NCI-H187 treated with DMSO at 0.1 percent for 48 hours (cell line): ENCODE data around the gene TMEM33.
"Not testable (repeated sequence)": the region's sequence is repeated elsewhere in the genome, so short reads cannot be mapped to it uniquely, and the experiment has no call there.

ENCODE experiments used
- DNase-seq: peaks from one replicate; lab custom pipeline; 2025; lab: John Stamatoyannopoulos, UW

TMEM33 gene, protein sequence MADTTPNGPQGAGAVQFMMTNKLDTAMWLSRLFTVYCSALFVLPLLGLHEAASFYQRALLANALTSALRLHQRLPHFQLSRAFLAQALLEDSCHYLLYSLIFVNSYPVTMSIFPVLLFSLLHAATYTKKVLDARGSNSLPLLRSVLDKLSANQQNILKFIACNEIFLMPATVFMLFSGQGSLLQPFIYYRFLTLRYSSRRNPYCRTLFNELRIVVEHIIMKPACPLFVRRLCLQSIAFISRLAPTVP

DNA sequence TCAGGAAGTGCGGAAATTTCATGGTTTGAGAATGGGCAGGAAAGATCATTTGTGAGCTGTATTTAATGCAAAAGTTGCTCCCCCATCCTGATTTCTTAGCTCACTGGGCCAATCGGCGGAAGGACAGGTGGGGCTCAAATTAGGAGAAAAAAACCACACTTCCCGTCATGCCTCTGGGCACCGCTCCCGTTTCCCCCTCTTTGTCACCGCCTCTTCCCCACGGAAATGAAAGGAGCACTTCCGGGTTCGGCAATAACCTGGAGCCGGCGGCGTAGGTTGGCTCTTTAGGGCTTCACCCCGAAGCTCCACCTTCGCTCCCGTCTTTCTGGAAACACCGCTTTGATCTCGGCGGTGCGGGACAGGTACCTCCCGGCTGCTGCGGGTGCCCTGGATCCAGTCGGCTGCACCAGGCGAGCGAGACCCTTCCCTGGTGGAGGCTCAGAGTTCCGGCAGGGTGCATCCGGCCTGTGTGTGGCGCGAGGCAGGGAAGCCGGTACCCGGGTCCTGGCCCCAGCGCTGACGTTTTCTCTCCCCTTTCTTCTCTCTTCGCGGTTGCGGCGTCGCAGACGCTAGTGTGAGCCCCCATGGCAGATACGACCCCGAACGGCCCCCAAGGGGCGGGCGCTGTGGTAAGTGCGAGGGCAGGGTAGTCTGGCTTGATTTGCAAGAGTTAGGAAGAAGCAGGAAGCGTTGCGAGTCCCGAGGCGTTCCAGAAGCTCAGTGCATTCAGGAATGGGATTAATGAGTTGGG lies at the start of gene TMEM33:
TMEM33 (plus strand) TSS at position 529 of the 751 bp plus-strand sequence; CDS start at position 585, 56 bp downstream.
- peak; percentile 80 for DNase-seq

DNA sequence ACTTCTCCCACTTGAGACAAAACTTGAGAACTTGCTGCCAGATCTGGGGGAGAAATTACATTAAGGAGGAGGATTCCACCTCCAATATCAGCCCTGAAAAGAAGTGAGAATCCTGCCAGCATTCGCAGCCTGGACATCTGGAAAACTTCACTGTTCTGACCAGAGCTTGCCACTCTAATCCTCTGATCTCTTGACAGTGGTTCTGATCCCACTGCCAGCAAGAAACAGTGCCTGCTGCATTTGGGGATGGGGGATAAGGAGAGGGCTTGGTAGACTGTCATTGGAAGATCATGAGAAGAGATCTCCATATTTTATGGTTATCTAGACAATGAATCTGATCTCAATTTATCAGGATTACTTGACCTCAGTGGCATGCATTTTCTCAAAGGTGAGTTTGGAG lies 49.8 kb upstream of the TMEM33 start:
- DNase-seq, result no peak

DNA sequence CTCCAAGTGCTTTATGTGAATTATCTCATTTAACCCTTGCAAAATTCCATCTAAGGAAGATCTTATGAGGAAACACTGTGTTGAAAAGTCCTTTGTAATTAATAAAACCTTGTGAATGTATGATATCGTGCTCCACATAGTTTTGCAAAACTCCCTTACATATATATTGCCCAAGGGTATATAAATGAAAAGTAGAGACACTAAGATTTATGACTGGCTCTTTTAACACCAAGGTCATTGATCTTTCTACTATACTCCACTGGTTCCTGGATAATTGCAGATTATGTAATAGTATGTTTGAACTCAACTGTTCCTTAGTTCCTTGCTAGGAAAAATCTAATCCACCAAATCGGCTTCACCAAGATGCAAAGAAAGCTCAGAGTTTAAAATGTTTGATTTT lies 48.0 kb upstream of the TMEM33 start:
- no peak for DNase-seq

DNA sequence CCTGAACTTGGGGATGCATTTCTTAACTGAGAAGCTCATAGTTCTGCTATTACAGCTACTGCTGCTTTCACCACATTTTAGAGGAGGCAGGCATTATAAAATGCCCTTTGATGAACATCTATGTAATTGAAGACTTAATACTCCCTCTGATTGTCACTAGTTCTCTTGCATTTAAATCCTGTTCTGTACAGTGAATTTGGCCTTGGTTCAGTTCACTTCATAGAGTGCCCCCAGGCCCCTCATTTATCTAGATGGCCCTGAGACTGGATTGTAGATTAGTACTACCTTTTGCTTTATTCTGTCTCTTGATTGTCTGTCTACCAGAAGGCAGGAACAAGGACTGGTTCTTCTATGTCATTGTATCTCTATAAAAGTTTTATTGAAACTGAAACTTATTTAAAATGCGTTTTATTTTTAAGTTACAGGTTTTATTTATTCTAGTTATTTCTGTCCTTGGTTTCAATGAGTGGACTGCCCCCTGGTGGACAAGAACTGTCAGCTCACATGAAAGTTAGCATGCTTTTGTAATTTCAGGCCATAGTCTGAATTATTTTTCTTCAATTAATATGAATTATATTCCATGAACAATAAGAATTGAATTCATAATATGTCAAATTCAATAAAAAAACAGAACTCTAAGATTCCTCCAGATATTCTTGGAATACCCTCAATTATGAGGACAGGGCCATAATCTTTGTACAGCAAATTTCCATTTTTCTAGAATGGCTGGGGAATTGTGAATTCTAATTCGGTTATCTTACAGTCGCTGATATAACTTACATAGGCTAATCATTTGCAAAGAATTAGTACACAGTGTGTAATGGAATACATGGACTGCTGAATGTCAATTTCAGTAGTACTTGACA lies 47.2 kb upstream of the TMEM33 start:
- peak; percentile 6 for DNase-seq

DNA sequence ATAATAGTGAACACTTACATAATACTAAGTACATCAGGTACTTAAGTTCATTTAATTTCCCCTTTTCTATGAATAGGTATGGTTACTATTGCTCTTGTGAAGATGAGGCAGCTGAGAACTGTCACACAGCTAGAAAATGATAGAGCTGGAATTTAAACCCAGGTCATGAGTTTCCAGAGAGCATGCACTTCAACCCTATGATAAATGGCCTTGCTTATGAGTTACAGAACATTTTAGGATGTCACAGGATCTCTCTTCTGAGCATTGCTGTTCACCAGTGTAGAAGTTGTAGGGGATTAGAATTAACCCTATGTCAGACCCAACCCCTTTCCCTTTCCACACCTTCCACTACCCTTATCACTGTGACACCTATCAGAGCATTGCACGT lies 46.5 kb upstream of the TMEM33 start:
- no peak for DNase-seq

DNA sequence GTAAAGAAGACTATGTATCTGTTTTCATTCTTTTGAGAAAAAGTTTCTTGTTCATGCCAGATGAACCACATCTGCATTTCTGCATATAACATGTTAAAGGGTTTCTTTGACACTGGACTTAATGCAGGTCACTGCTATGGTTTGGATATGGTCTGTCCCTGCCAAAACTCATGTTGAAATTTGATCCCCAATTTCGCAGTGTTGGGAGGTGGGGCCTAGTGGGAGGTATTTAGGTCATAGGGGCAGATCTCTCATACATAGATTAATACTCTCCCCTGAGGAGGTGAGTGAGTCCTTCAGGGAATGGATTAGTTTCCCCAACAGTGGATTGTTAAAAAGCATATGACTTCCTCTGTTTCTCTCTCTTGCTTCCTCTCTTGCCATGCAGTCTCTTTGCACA lies 45.9 kb upstream of the TMEM33 start:
- no peak for DNase-seq

DNA sequence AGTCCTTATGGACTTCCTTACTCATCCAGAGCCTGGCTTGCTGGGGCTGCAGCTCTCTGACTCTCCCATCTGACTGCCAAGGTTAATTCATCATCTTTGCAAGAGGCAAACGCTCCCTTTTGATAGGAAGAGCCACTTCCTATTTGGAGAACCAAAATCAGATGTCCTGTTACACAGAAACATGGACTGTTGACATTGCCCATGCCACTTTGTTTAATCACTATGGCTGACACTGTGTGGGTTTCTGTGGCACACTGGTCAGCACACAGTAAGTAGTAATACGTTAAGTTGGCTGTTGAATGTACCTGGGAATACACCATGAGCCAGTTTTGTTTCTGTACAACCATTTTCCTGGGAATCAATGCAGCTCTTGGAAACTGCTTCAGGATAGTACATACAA lies 45.1 kb upstream of the TMEM33 start:
- DNase-seq, result no peak

DNA sequence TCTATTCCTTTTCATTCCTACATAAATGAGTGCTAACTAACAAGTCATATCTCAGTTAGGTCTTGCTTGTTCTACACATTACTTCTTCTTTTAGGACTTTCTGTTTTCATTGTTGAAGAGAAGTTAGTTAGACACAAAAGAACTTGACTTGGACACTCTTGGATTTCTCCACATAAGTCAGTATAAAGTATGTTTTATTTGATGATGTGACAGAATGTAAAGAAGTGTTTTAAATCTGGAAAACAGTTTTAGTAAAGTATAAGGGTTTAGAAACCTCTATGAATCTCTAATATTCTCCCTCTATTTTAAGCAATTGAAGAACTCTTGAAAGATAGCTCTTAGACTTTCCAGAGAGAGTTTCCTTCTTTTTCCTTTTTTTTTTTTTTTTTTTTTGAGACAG lies 38.6 kb upstream of the TMEM33 start:
- no peak for DNase-seq

DNA sequence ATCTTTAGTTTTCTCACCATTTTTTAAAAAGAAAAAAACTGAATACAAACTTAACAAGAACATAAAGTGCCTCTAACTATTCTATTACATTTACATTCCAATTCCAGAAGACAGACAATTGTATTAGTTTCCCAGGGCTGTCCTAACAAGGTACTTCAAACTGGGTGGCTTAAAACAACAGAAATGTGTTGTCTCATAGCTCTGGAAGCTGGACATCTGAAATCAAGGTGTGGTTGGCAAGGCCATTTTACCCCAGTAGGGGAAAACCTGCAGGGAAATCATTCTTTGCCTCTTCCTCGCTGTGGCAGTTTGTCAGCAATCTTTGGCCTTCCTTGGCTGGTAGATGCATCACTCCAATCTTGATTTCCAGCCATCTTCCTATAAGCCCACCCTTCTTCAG lies 37.5 kb upstream of the TMEM33 start:
- DNase-seq, result no peak

DNA sequence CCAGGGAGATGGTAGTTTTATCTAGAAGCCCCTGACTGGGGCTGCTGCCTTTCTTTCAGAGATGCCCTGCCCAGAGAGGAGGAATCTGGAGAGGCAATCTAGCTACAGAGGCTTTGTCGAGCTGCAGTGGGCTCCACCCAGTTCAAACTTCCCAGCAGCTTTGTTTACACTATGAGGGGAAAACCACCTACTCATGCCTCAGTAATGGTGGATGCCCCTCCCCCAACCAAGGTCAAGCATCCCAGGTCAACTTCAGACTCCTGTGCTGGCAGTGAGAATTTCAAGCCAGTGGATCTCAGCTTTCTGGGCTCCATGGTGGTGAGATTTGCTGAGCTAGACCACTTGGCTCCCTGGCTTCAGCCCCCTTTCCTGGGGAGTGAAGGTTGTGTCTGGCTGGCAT lies 26.1 kb upstream of the TMEM33 start:
- DNase-seq, result not testable (repeated sequence)

DNA sequence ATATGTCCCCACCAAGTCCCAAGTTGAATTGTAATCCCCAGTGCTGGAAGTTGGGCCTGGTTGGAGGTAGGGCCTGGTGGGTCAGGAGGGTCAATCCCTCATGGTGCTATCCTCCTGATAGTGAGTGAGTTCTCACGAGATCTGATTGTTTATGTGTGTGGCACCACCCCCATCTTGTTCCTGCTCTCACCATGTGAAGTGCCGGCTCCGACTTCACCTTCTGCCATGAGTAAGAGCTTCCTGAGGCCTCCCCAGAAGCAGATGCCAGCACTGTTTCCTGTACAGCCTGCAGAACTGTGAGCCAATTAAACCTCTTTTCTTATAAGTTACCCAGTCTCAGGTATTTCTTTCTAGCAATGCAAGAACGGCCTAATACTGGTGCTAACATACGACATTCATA lies 22.7 kb upstream of the TMEM33 start:
- DNase-seq, result no peak

DNA sequence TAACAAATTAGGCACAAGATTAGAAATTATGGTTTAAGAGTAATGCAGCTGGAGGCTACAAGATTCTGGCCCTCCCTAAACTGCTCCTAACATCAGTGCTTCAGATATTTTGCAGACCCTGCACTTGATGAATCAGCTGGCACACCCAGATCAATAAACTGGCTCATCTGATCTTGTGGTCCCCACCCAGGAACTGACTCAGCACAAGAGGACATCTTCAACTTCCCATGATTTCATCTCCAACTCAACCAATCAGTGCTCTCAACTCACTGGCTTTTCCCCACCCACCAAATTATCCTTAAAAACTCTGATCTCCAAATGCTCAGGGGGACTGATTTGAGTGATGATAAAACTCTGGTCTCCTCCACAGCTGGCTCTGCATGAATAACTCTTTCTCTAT lies 21.7 kb upstream of the TMEM33 start:
- no peak for DNase-seq

DNA sequence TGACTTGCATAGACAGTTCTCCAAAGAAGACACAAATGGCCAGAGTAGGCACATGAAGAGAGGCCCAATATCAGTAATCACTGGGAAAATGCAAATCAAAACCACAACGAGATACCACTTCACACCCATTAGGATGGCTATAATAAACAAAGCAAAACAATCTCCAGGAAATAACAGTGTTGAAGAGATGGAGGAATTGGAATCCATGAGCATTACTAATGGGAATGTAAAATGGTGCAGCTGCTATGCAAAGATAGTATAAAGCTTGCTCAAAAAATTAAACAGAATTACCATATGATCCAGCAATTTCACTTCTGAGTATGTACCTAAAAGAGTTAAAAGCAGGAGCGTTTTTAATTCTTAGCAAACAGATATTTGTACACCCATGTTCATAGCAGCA lies 17.0 kb upstream of the TMEM33 start:
- no peak for DNase-seq

DNA sequence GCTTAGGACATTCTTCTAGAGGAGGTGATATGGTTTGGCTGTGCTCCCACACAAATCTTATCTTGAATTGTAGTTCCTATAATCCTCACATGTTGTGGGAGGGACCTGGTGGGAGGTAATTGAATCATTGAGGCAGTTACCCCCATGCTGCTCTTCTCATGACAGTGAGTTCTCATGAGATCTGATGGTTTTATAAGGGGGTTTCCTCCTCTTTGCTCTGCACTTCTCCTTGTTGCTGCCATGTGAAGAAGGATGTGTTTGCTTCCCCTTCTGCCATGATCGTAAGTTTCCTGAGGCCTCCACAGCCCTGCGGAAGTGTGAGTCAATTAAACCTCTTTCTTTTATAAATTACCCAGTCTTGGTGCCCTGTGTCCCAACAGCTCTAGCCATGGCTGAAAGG lies 14.8 kb upstream of the TMEM33 start:
- DNase-seq, result not testable (repeated sequence)

DNA sequence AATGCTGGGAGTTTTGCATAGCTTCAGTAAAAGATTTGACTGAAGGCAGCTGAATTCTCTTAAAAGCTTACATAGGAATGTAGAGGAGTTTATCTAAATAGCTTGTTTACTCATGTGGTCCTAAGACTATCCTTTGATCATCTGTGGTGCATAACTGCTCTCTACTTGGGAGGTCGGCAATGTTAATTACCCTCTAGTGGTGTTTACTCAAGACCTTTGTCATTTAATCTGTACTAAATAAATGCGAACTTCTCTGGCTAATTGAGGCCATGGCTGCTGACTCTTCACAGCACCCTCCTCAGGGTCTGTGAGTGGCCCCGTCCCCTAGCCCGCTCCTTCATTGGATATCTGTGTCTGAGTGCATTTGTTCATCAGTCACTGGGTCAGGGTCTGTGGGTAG lies 13.8 kb upstream of the TMEM33 start:
- DNase-seq, result no peak

DNA sequence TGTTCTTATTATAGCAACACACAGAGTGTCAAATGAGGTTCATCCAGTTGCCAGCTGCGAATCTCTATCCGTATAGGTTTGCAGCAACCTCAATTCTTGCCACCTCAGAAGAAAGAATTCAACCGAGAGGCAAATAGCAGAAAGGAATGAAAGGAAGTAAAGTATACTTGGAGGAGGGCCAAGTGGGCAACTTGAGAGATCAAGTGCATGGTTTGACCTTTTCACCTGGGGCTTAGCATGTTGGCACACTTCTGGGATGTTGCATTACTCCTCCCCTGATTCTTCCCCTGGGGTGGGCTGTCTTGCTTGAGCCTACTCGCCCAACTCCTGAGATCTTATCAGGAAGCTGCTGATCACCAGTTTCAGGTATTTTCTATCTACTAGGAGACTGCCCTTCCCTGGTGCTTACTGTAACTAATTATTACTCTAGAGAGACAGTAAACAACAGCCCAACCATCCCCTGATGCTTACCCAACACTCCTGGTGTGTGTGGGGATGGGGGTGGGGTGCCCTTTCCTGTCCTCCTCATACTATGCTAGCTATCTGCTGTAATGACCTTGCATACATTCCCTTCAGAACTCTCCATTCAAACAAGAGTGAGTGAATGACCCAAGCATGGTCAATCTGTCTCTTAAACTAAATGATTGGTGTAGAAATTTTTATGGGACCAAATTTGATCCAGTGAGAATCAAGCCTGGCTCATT lies 7.3 kb upstream of the TMEM33 start:
- no peak for DNase-seq

DNA sequence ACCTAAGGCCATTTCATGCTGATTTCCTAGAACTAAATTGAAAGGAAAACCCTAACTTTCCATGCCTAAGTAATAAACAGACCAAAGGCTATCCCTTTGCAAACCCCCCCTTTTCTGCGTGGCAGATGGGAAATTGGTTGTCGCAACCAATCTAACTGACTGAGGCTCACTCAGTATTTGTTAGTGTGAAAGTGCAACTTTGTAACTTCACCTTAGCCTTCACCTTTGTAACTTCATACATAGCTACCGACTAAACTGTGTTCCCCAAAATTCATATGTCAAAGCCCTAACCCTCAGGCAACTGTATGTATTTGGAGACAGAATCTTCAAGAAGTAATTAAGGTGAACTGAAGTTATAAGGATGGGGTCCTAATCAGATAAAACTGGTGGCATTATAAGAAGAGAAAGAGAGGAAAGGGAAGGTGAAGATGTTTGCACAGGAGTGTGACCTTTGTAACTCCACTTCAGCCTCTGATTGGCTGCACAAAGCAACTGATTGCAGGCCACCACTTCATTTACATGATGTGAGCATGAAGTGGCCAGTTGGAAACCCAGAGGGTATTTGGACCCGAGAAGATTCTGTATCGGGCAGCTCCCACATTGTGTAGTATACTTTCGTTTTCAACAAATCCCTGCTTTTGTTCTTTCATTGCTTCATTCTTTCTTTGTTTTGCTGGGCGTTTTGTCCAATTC lies 4.9 kb upstream of the TMEM33 start:
- no peak for DNase-seq

DNA sequence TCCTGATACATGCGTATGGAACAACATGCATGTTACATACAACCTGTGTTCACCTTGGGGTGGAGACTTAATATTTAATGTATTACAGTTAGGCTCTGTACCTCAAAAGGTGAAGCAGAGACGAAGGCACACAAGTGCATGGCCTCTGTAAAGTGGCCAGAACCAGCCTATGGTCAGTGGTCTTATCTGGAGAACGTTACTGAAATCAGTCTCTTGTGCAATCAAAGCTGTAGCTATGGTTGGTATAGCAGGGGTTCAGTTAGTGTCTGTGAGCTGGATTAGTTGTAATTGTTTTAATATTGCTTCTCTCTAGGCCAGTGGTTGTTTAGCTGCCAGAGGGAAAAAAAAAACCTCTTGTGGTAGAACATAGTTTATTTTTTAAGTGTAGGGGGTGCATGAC lies 2.2 kb upstream of the TMEM33 start:
- DNase-seq, result no peak

DNA sequence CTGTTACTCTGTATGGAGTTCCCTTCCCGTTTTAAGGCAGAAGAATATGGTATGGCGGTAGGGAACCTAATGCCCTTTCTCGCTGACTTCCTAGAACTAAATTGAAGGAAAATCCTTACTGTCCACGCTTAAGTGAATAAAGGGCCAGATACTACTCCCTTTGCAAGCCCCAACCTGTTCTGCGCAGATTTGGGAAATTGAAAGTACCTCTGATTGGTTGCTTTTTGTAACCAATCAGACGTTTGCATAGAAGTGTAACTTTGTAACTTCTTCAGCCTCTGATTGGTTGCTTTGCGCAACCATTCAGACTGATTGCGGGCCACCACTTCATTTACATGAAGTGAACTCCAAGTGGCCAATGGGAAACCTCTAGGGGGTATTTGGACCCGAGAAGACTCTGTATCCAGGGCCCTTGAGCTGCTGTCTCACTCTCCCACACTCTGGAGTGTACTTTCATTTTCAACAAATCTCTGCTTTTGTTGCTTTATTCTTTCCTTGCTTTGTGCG lies 1.2 kb upstream of the TMEM33 start:
- no peak for DNase-seq

DNA sequence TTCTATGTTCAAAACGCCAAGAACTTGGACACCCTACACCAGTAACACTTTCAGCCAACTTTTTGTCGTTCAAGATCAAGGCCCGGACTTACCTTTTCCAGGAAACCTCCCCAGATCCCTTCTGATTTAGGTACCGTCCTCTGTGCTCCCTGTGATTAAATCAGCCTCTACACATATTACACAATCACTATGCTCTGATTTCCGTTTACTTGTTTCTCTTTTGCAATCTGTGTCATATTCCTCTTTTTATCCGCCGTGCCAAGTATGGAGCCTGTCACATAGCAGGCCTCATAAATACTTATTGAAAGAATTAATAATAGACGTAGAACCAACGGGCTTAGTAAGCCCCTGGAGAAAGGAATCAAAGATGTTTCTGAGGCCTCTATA lies 722 bp upstream of the TMEM33 start:
- no peak for DNase-seq

DNA sequence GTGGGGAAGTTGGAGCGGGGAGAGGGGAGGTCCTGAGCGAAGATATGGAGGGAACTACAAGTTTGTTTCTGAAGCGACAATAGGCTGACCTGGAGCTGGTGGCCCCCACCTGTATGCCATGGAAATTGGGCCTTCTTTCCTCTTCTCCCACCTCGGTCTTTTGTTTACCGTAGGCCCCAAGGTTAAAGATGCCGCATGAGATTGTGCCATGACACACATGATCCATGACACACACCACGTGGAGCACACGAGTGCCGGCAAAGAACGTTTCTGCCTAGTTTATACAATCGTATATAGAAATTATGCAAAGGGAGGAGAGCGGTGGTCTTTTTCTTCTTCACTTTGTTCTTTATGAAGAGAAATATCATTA lies 408 bp downstream of the TMEM33 start:
- no peak for DNase-seq
